Uterus (tissue), 4 donors: ENCODE results near the gene POU2AF2. TPM values are rescaled to one million over a fixed set of nuclear protein-coding genes. Genes with fewer than 3 reads are reported as not detected.

Experiments used
- DNase-seq, 2 donors: peaks; one replicate each; pipeline ENCODE4 v3.0.0-alpha.2; 2019 to 2020
- H3K27ac ChIP-seq, 2 donors: fragments of 200-600 bp; sonication (generic); 1 replicate in 1 of 2; 2 replicates in 1 of 2; pipeline ENCODE4 v1.5.1; 2016 to 2018
- H3K27me3 ChIP-seq, 2 donors: fragments of 200-600 bp; sonication (generic); one replicate each; pipeline ENCODE4 v1.5.1; 2018 to 2019; ENCODE audit warnings: control low read depth in 1 of 2
- H3K36me3 ChIP-seq, 2 donors: fragments of 200-600 bp; sonication (generic); one replicate each; pipeline ENCODE4 v1.5.1; 2019; ENCODE audit warnings: control low read depth in 1 of 2
- H3K4me1 ChIP-seq, 2 donors: fragments of 200-600 bp; sonication (generic); one replicate each; pipeline ENCODE4 v1.5.1; 2018 to 2019; ENCODE audit warnings: control low read depth in 1 of 2
- H3K4me3 ChIP-seq, 2 donors: fragments of 200-600 bp; sonication (generic); 1 replicate in 1 of 2; 2 replicates in 1 of 2; pipeline ENCODE4 v1.5.1; 2018 to 2019; ENCODE audit warnings: mild to moderate bottlenecking in 1 of 2
- H3K9me3 ChIP-seq, 2 donors: fragments of 200-600 bp; sonication (generic); one replicate each; pipeline ENCODE4 v1.5.1; 2019; ENCODE audit warnings: control low read depth in 1 of 2
- POLR2A ChIP-seq, 2 donors: fragments of 450-650 bp; IDR thresholded peaks; one replicate each; pipeline ENCODE4 v1.6.1; 2016; ENCODE audit warnings: antibody characterized with exemption in 2 of 2, mild to moderate bottlenecking in 1 of 2, moderate library complexity in 1 of 2
- intact Hi-C: fragments of 100-400 bp; cut with DNase I; formaldehyde crosslinking; loops from one replicate; pipeline ENCODE4 v1.15.1; 2023; ENCODE audit warnings: low total_unique reads
- total RNA-seq, 4 donors: library from RNA; depleted of rRNA in 3 of 4; stranded (reverse); fragments of >200 nt in 3 of 4; gene quantifications; one replicate each; pipeline versions ENCODE4 v1.1.0 to v1.2.4, GENCODE V29; 2014 to 2023
- TF ChIP-seq, protein P1 (sequence below), 4 experiments: fragments of 200-600 bp in 2 of 4; fragments of 450-650 bp in 2 of 4; sonication (generic) in 2 of 4; IDR thresholded peaks; one replicate each; pipeline ENCODE4 v1.5.1; 2016 to 2019; ENCODE audit warnings: antibody characterized with exemption in 4 of 4, mild to moderate bottlenecking in 2 of 4, moderate library complexity in 1 of 4
- donor health status: DM: yes; HTN: yes; CAD: no.

POU2AF2 gene
- total RNA-seq, 4 donors from 2014 or later = not detected

DNA sequence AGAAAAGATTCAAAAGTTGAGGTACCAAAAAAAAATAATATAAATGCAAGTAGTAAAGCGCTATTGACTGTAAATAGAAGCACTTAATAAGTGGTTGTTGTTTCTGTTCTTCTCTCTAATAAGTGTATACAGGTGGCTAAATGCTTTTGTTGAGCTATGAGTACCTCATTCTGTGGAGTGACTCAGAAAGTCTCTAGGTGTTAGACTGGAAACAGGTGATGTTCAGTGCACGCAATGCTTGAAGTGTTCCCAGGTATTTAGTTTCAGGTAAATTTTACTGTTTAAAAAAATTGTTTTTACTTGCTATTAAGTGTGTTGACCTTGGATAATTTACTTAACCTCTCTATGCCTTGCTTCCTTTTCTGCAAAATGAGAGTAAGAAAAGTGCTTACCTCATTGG is 77.0 kb downstream of the POU2AF2 start:
- no peaks in the 10 kb centered on the region for H3K9me3 ChIP-seq
- H3K4me1 ChIP-seq = no peaks in the 10 kb centered on the region
- H3K27me3 ChIP-seq = no peaks in the 10 kb centered on the region
- DNase-seq = no peak
- no peak overlapping the region for H3K4me3 ChIP-seq
- no peak overlapping the region for H3K27ac ChIP-seq
- H3K36me3 ChIP-seq = no peaks in the 10 kb centered on the region
- intact Hi-C loops = no loop called here
- TF ChIP-seq, protein P1, sequence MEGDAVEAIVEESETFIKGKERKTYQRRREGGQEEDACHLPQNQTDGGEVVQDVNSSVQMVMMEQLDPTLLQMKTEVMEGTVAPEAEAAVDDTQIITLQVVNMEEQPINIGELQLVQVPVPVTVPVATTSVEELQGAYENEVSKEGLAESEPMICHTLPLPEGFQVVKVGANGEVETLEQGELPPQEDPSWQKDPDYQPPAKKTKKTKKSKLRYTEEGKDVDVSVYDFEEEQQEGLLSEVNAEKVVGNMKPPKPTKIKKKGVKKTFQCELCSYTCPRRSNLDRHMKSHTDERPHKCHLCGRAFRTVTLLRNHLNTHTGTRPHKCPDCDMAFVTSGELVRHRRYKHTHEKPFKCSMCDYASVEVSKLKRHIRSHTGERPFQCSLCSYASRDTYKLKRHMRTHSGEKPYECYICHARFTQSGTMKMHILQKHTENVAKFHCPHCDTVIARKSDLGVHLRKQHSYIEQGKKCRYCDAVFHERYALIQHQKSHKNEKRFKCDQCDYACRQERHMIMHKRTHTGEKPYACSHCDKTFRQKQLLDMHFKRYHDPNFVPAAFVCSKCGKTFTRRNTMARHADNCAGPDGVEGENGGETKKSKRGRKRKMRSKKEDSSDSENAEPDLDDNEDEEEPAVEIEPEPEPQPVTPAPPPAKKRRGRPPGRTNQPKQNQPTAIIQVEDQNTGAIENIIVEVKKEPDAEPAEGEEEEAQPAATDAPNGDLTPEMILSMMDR (IDR thresholded peaks at IDR 0.05) = no peak
- TF ChIP-seq POLR2A (IDR thresholded peaks at IDR 0.05) = no peak

DNA sequence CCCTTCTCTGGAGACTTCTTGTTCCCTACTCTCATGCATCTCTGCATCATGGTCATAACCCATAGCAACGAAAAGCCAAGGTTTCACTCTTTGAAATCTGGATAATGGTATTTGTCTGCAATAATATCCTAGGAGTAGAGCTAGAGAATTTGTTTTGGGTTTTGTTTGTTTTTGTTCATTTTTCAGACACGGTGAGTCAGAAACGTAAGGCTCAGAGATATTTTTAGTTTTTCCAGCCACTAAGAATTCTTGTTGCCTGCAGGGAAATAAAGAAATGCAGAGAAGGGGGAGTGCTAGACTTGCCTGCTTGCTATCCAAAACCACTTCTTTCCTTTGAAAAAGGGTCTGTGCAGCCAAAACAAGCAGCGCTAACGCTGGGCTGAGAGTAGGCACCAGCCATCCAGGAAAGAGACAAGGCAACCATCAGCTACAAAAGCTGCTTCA is 78.8 kb downstream of the POU2AF2 start:
- no peaks in the 10 kb centered on the region for H3K4me1 ChIP-seq
- intact Hi-C loops = no loop called here
- no peaks in the 10 kb centered on the region for H3K9me3 ChIP-seq
- no peaks in the 10 kb centered on the region for H3K36me3 ChIP-seq
- TF ChIP-seq POLR2A (IDR thresholded peaks at IDR 0.05) = no peak
- TF ChIP-seq, protein P1 (IDR thresholded peaks at IDR 0.05) = no peak
- H3K4me3 ChIP-seq = no peak overlapping the region
- H3K27me3 ChIP-seq = no peaks in the 10 kb centered on the region
- peak overlapping the region; percentile 71 to 85 for H3K27ac ChIP-seq
- no peak for DNase-seq

DNA sequence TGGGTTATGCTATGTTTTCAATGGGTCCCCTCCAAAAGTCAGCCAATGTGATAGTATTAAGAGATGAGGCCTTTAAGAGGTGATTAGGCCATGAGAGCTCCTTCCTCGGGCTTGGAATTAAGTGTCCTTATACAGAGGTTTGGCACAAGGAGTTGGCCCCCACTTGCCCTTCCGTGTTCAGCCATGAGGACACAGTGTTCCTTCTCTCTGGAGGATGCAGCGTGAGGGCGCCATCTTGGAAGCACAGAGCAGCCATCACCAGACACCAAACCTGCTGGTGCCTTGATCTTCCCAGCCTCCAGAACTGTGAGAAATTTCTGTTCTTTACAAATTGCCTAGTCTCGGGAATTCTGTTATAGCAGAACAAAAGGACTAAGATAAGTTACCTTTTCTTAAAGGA is 79.7 kb downstream of the POU2AF2 start:
- no peaks in the 10 kb centered on the region for H3K27me3 ChIP-seq
- no peak for DNase-seq
- H3K4me3 ChIP-seq = no peak overlapping the region
- H3K9me3 ChIP-seq = no peaks in the 10 kb centered on the region
- intact Hi-C loops = no loop called here
- H3K36me3 ChIP-seq = no peaks in the 10 kb centered on the region
- peak overlapping the region; percentile 71 to 85 for H3K27ac ChIP-seq
- TF ChIP-seq, protein P1 (IDR thresholded peaks at IDR 0.05) = no peak
- TF ChIP-seq POLR2A (IDR thresholded peaks at IDR 0.05) = no peak
- no peaks in the 10 kb centered on the region for H3K4me1 ChIP-seq

DNA sequence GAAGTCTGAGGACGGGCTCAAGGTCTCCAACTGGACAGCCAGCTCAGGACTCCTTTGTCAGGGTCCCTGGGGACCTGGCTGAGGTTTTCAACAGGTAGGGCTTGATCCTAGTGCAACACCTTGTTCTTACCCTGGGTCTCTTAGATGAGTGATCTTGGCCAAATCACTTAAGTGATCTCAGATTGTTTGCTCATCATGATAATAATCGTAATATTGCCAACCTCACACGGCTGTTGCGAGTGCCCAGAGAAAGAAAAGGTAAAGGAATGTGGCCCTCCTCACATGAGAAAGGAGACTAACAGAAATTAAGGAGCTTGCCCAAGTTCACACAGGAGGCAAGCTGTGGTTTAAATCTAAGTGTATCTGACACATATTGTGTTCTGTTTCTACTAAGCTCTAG is 81.3 kb downstream of the POU2AF2 start:
- Histone ChIP-seq H3K9me3 (no peaks in the 10 kb centered on the region), H3K4me1 (peaks cover 0 to 6% of the 10 kb centered on the region in 2 donors), H3K27me3 (no peaks in the 10 kb centered on the region), H3K27ac (no peak overlapping the region), H3K36me3 (no peaks in the 10 kb centered on the region), H3K4me3 (no peak overlapping the region)
- TF ChIP-seq, protein P1 (IDR thresholded peaks at IDR 0.05) = no peak
- no peak for TF ChIP-seq POLR2A (IDR thresholded peaks at IDR 0.05)
- no peak for DNase-seq
- intact Hi-C loops = no loop called here

DNA sequence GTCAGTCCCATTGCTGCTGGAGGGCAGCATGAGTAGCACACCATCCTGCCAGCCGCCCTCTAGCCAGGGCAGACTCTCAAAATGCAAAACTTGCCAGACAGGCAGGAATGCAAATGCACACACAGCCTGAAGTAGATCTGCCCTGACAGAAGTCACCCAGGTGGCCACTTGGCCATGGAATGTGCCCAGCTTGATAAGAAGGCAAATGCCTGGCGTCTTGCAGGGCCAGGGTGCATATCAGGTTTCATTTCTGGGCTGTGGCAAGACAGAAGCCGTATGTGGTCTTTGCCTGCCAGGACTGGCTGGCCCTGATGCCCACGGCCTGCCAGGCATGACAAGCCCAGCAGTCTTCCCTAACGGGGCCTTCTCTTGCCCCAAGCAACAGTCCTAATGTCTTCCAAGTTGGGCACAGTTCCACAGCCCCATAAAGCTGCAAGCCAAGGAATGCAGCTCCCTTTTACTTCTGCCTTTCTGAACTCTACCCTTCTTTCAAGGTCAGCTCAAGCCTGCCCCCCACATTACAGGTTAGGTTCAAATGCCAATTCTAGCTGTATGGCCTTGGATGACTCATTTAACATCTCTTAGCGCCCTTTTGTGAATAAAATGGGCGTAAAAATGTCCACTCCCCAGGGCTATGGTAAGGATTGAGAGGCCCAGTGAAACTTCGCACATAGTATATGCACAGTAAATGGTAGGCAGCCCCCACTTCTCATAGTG is 82.5 kb downstream of the POU2AF2 start:
- intact Hi-C loops = no loop called here
- H3K36me3 ChIP-seq = no peaks in the 10 kb centered on the region
- H3K27ac ChIP-seq = peak overlapping the region in 1 of 2 donors; percentile 19
- H3K9me3 ChIP-seq = no peaks in the 10 kb centered on the region
- H3K27me3 ChIP-seq = no peaks in the 10 kb centered on the region
- H3K4me1 ChIP-seq = peaks cover 0 to 8% of the 10 kb centered on the region in 2 donors
- DNase-seq = no peak
- no peak for TF ChIP-seq POLR2A (IDR thresholded peaks at IDR 0.05)
- TF ChIP-seq, protein P1 (IDR thresholded peaks at IDR 0.05) = no peak
- no peak overlapping the region for H3K4me3 ChIP-seq
